HEK293 (cell line): ENCODE measurements around the gene EML1.

Experiments
- CTCF ChIP-seq: fragments of 450-650 bp; formaldehyde crosslinking; IDR thresholded peaks from 2 replicates; pipeline ENCODE4 v1.5.1; 2016; ENCODE audit warnings: missing biosample characterization, missing genetic modification characterization
- GLIS2 ChIP-seq: fragments of 450-650 bp; formaldehyde crosslinking; IDR thresholded peaks from 2 replicates; pipeline ENCODE4 v1.5.1; 2016; ENCODE audit warnings: missing biosample characterization, missing genetic modification characterization
- KLF1 ChIP-seq: fragments of 450-650 bp; formaldehyde crosslinking; IDR thresholded peaks from 2 replicates; pipeline ENCODE4 v1.5.1; 2016; ENCODE audit warnings: missing biosample characterization, missing genetic modification characterization
- MEIS1 ChIP-seq: sonication (generic); formaldehyde crosslinking; IDR thresholded peaks from 2 replicates; pipeline ENCODE4 v1.8.1; 2022; ENCODE audit warnings: missing genetic modification reagents, mild to moderate bottlenecking, borderline replicate concordance
- PBX3 ChIP-seq: sonication (generic); formaldehyde crosslinking; IDR thresholded peaks from 2 replicates; pipeline ENCODE4 v1.8.1; 2022; ENCODE audit warnings: mild to moderate bottlenecking, moderate library complexity, missing genetic modification reagents
- ZNF24 ChIP-seq: fragments of 450-650 bp; formaldehyde crosslinking; IDR thresholded peaks from 2 replicates; pipeline ENCODE4 v1.5.1; 2016; ENCODE audit warnings: missing biosample characterization, missing genetic modification characterization
- ZNF341 ChIP-seq: fragments of 450-650 bp; formaldehyde crosslinking; IDR thresholded peaks from 2 replicates; pipeline ENCODE4; 2016; ENCODE audit warnings: low read depth, missing biosample characterization, missing genetic modification characterization
- ZNF501 ChIP-seq: fragments of 450-650 bp; formaldehyde crosslinking; IDR thresholded peaks from 2 replicates; pipeline ENCODE4 v1.5.1; 2016; ENCODE audit warnings: missing biosample characterization, missing genetic modification characterization
- ZNF544 ChIP-seq: fragments of 450-650 bp; formaldehyde crosslinking; IDR thresholded peaks from 2 replicates; pipeline ENCODE4 v1.5.0; 2017; ENCODE audit warnings: missing biosample characterization, missing genetic modification characterization

GRCh38 chr14:99968191-99968920 is 175.1 kb downstream of the EML1 start:
- TF ChIP-seq ZNF341 (no peak), CTCF (tag by site-specific recombination) (no peak), MEIS1 (CRISPR knock-in tag) (no peak), ZNF24 (tag by site-specific recombination) (no peak), GLIS2 (tag by site-specific recombination) (no peak), KLF1 (tag by site-specific recombination) (no peak), ZNF501 (tag by site-specific recombination) (no peak), PBX3 (no peak), ZNF544 (no peak)
